Loucy (cell line): ENCODE results near the gene GDPD2.

Experiments used
- H2AFZ ChIP-seq: fragments of 200-600 bp; sonication (generic); 2 replicates; pipeline ENCODE4 v1.6.0; 2016; ENCODE audit warnings: antibody characterized with exemption, mild to moderate bottlenecking, low read length, moderate library complexity
- H3F3A ChIP-seq: fragments of 200-600 bp; 2 replicates; pipeline ENCODE4 v1.6.0; 2016; ENCODE audit warnings: antibody characterized with exemption, low read depth, mild to moderate bottlenecking
- H3K27me3 ChIP-seq: fragments of 200-600 bp; sonication (generic); 2 replicates; pipeline ENCODE4 v1.6.1; 2014; ENCODE audit warnings: low read length, mild to moderate bottlenecking; ENCODE audit not compliant: insufficient read depth, poor library complexity, severe bottlenecking
- H3K36me3 ChIP-seq: fragments of 200-600 bp; sonication (generic); 2 replicates; pipeline ENCODE4 v1.6.1; 2016; ENCODE audit warnings: low read length; ENCODE audit not compliant: insufficient read depth
- H3K4me1 ChIP-seq: fragments of 200-600 bp; sonication (generic); 2 replicates; pipeline ENCODE4 v1.5.1; 2014; ENCODE audit warnings: low read length, mild to moderate bottlenecking; ENCODE audit not compliant: insufficient read depth, poor library complexity, severe bottlenecking
- H3K4me2 ChIP-seq: fragments of 200-600 bp; sonication (generic); 2 replicates; pipeline ENCODE4 v1.6.0; 2014; ENCODE audit warnings: antibody characterized with exemption, low read length, low read depth, mild to moderate bottlenecking; ENCODE audit not compliant: poor library complexity, severe bottlenecking
- H3K4me3 ChIP-seq: fragments of 200-600 bp; sonication (generic); 2 replicates; pipeline ENCODE4 v1.5.1; 2014; ENCODE audit warnings: low read length, mild to moderate bottlenecking, mixed read lengths; ENCODE audit not compliant: poor library complexity, severe bottlenecking
- H3K79me2 ChIP-seq: fragments of 200-600 bp; sonication (generic); 2 replicates; pipeline ENCODE4 v1.6.1; 2014; ENCODE audit warnings: low read length; ENCODE audit not compliant: insufficient read depth
- H3K9ac ChIP-seq: fragments of 200-600 bp; sonication (generic); 2 replicates; pipeline ENCODE4 v1.6.0; 2014; ENCODE audit warnings: mild to moderate bottlenecking, low read depth, low read length, moderate library complexity; ENCODE audit not compliant: poor library complexity, severe bottlenecking
- H3K9me2 ChIP-seq: fragments of 200-600 bp; sonication (generic); replicated peaks from 2 replicates; pipeline ENCODE4 v1.6.1; 2016; ENCODE audit warnings: low read depth, low read length, mixed read lengths
- H3K9me3 ChIP-seq: fragments of 200-600 bp; sonication (generic); 2 replicates; pipeline ENCODE4 v1.6.1; 2014; ENCODE audit warnings: mild to moderate bottlenecking, antibody characterized with exemption, low read length, low read depth; ENCODE audit not compliant: insufficient read depth
- H4K20me1 ChIP-seq: fragments of 200-600 bp; sonication (generic); 2 replicates; pipeline ENCODE4 v1.6.0; 2014; ENCODE audit warnings: antibody characterized with exemption, low read length, mild to moderate bottlenecking; ENCODE audit not compliant: insufficient read depth, poor library complexity, severe bottlenecking
- EZH2phosphoT487 ChIP-seq: fragments of 200-600 bp; IDR thresholded peaks from 2 replicates; pipeline ENCODE4 v1.6.1; 2018; ENCODE audit warnings: antibody characterized with exemption, mild to moderate bottlenecking, moderate library complexity, borderline replicate concordance
- TF ChIP-seq, protein P1 (sequence below): fragments of 200-600 bp; sonication (generic); conservative IDR thresholded peaks from 2 replicates; pipeline ENCODE4 v1.5.1; 2014; ENCODE audit warnings: mild to moderate bottlenecking, antibody characterized with exemption, low read length

Gene GDPD2

DNA sequence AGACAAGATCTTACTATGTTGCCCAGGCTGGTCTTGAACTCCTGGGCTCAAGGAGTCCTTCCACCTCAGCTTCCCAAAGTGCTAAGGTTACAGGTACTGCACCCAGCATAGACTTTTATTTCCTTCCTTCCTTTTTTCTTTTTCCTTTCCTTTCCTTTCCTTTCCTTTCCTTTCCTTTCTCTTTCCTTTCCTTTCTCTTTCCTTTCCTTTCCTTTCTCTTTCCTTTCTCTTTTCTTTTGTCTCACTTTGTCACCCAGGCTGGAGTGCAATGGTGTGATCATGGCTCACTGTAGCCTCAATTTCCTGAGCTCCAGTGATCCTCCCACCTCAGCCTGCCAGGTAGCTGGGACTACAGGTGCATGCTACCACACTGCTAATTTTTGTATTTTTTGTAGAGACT lies 40.9 kb downstream of the GDPD2 start:
- no peaks in the 10 kb centered on the region for H3F3A ChIP-seq
- no peak overlapping the region for H3K4me2 ChIP-seq
- TF ChIP-seq, protein P1, sequence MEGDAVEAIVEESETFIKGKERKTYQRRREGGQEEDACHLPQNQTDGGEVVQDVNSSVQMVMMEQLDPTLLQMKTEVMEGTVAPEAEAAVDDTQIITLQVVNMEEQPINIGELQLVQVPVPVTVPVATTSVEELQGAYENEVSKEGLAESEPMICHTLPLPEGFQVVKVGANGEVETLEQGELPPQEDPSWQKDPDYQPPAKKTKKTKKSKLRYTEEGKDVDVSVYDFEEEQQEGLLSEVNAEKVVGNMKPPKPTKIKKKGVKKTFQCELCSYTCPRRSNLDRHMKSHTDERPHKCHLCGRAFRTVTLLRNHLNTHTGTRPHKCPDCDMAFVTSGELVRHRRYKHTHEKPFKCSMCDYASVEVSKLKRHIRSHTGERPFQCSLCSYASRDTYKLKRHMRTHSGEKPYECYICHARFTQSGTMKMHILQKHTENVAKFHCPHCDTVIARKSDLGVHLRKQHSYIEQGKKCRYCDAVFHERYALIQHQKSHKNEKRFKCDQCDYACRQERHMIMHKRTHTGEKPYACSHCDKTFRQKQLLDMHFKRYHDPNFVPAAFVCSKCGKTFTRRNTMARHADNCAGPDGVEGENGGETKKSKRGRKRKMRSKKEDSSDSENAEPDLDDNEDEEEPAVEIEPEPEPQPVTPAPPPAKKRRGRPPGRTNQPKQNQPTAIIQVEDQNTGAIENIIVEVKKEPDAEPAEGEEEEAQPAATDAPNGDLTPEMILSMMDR = no peak
- no peak for TF ChIP-seq EZH2phosphoT487
- H3K9me2 ChIP-seq = no peaks in the 10 kb centered on the region
- H3K4me1 ChIP-seq = no peaks in the 10 kb centered on the region
- H3K9ac ChIP-seq = no peak overlapping the region
- H3K27me3 ChIP-seq = no peaks in the 10 kb centered on the region
- no peaks in the 10 kb centered on the region; the same call in 1 of the 2 replicates for H3K36me3 ChIP-seq
- H3K4me3 ChIP-seq = no peak overlapping the region
- peaks cover 31% of the 10 kb centered on the region for H3K79me2 ChIP-seq
- H2AFZ ChIP-seq = no peak overlapping the region
- no peaks in the 10 kb centered on the region for H3K9me3 ChIP-seq
- H4K20me1 ChIP-seq = peaks cover 5% of the 10 kb centered on the region

DNA sequence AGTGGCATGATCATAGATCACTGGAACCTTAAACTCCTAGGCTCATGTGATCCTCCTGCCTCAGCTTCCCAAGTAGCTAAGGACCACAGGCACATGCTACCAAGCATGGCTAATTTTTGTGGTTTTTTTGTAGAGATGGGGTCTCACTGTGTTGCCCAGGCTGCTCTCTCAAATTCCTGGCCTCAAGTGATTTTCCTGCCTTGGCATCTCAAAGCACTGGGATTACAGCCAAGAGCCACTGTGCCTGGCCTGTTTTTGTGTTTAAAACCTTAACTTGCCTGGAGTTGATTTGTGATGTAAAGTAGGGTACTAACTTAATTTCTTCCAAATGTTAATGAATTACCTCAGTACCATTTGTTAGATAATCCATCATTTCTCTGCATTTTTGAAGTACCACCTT lies 43.9 kb downstream of the GDPD2 start:
- H3K4me2 ChIP-seq = no peak overlapping the region
- no peaks in the 10 kb centered on the region for H3F3A ChIP-seq
- H2AFZ ChIP-seq = no peak overlapping the region
- H3K27me3 ChIP-seq = no peaks in the 10 kb centered on the region
- no peaks in the 10 kb centered on the region for H3K9me2 ChIP-seq
- H3K36me3 ChIP-seq = no peaks in the 10 kb centered on the region
- H3K9ac ChIP-seq = no peak overlapping the region
- H3K79me2 ChIP-seq = peaks cover 27% of the 10 kb centered on the region
- H3K9me3 ChIP-seq = no peaks in the 10 kb centered on the region
- H4K20me1 ChIP-seq = peaks cover 6% of the 10 kb centered on the region
- H3K4me1 ChIP-seq = peaks cover 6% of the 10 kb centered on the region
- TF ChIP-seq, protein P1 = no peak
- TF ChIP-seq EZH2phosphoT487 = no peak
- H3K4me3 ChIP-seq = no peak overlapping the region

DNA sequence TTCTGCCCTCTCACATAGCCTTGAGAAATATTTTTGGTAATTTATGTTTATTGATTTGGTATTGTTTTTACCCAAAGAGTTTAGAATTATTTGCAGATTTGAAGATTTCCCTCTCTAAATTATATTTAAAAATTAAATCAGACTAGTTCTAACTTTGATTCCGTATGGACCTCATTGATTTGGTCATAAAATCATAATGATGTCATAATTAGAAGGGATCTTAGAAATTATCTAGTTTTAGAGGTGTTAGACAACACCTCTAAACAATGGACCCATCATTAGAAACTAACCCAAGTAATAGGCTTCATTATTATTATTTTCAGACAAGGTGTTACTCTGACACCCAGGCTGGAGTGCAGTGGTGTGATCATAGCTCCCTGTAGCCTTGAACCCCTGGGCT lies 45.6 kb downstream of the GDPD2 start:
- H3K4me2 ChIP-seq = no peak overlapping the region
- peaks cover 6% of the 10 kb centered on the region for H4K20me1 ChIP-seq
- H3K27me3 ChIP-seq = no peaks in the 10 kb centered on the region
- H3K79me2 ChIP-seq = peaks cover 22% of the 10 kb centered on the region; the same call in 1 of the 2 replicates
- H3K9me2 ChIP-seq = no peaks in the 10 kb centered on the region
- H3K36me3 ChIP-seq = no peaks in the 10 kb centered on the region
- no peaks in the 10 kb centered on the region for H3K9me3 ChIP-seq
- H2AFZ ChIP-seq = no peak overlapping the region
- no peak overlapping the region for H3K4me3 ChIP-seq
- H3K9ac ChIP-seq = no peak overlapping the region
- TF ChIP-seq, protein P1 = no peak
- TF ChIP-seq EZH2phosphoT487 = no peak
- no peaks in the 10 kb centered on the region for H3F3A ChIP-seq
- H3K4me1 ChIP-seq = peaks cover 6% of the 10 kb centered on the region
